ENCODE data around the gene CEP164.

The CEP164 gene

DNA sequence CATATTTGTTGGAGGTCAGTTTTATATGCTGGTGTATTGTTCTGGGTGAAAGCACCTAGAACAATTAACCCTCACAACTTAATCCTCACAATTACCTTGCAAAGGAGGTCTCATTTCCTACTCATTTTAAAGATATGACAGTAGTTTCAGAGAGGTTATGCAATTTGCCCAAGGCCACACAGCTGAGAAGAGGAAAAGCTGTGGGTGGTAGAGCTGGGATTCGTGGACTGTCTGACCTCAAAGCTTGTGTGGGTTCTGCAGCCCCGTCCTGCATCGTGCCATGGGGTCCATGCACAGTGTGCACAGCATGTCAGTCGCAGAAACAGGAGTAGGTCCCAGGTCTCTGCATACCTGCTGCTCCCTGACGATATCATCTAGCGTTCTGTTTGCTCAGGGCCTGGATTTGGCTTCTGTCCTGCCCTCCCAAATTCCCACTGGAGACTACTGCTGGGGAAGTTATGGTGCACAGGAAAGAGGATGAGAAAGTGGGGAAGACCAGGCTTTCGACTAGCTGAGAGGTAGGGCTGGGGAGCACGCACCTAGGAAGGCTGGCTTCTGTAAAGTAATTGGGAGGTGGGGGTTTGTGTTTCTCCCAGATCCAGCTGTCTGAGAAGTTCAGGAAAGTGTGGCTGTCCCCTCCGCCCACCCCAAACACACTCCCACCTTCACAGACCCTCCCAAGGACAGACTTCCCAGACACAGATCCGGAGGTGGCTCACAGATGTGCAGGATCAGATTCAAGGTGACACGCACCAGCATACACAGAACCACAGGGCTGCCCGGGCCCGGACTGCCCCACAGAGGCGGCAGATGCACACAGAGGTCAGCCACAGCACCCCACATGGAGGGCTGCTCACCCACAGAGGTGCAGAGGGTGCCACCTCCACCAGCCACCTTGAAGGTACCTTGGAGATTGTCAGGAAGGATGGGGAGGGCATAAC lies 13.6 kb upstream of the CEP164 start:
- no peak for TF ChIP-seq EZH2phosphoT487 (IDR thresholded peaks at IDR 0.05; ENCODE audit: low read depth)
- TF ChIP-seq, protein P1, sequence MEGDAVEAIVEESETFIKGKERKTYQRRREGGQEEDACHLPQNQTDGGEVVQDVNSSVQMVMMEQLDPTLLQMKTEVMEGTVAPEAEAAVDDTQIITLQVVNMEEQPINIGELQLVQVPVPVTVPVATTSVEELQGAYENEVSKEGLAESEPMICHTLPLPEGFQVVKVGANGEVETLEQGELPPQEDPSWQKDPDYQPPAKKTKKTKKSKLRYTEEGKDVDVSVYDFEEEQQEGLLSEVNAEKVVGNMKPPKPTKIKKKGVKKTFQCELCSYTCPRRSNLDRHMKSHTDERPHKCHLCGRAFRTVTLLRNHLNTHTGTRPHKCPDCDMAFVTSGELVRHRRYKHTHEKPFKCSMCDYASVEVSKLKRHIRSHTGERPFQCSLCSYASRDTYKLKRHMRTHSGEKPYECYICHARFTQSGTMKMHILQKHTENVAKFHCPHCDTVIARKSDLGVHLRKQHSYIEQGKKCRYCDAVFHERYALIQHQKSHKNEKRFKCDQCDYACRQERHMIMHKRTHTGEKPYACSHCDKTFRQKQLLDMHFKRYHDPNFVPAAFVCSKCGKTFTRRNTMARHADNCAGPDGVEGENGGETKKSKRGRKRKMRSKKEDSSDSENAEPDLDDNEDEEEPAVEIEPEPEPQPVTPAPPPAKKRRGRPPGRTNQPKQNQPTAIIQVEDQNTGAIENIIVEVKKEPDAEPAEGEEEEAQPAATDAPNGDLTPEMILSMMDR (IDR thresholded peaks at IDR 0.05; ENCODE audit: low read depth, low read length) = no peak
- H3K9me3 ChIP-seq (ENCODE audit: insufficient read depth, low read length) = no peaks in the 10 kb centered on the region
- H3K9ac ChIP-seq (ENCODE audit: low read length) = no peak overlapping the region
- H3K4me2 ChIP-seq (ENCODE audit: low read length) = no peak overlapping the region
- H3K79me2 ChIP-seq (ENCODE audit: low read length) = no peaks in the 10 kb centered on the region
- H3K4me1 ChIP-seq (ENCODE audit: low read length) = 0 out of 2 replicates have a peak, but pooled peaks cover 7% of the 10 kb centered on the region
- no peak overlapping the region for H3K27ac ChIP-seq (ENCODE audit: low read length)
- no peak overlapping the region for H2AFZ ChIP-seq (ENCODE audit: low read depth, low read length)
- H3K4me3 ChIP-seq (ENCODE audit: low read length) = no peak overlapping the region
- no peaks in the 10 kb centered on the region for H4K20me1 ChIP-seq (ENCODE audit: insufficient read depth, low read length)
- no peaks in the 10 kb centered on the region for H3K36me3 ChIP-seq (replicated peaks; ENCODE audit: low read depth, low read length)
- peaks cover 17% of the 10 kb centered on the region for H3K27me3 ChIP-seq (ENCODE audit: low read depth, low read length)

DNA sequence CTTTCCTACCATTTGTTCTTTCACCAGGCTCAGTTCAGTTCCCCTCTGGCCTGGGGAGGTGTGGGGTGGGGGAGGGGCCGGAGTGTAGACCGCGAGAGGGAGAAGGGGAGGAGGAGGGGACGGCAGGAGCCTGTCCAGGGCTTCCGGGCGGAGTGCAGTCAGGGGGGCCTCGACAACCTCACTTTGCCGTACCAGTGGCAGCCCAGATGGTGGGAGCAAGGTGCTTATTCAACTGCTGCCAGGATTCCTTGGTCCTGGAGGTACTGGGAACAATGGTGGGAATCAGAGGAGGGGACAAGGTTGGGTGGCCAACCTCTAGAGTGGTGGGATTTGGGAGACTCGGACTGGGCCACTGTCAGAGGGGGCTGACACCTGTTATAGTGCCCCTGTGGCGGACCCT lies 12.8 kb upstream of the CEP164 start:
- TF ChIP-seq, protein P1 (IDR thresholded peaks at IDR 0.05; ENCODE audit: low read depth, low read length) = no peak
- TF ChIP-seq EZH2phosphoT487 (IDR thresholded peaks at IDR 0.05; ENCODE audit: low read depth) = no peak
- no peak overlapping the region for H2AFZ ChIP-seq (ENCODE audit: low read depth, low read length)
- no peak overlapping the region for H3K4me3 ChIP-seq (ENCODE audit: low read length)
- peak overlapping the region; percentile 67 for H3K4me2 ChIP-seq (ENCODE audit: low read length)
- H4K20me1 ChIP-seq (ENCODE audit: insufficient read depth, low read length) = no peaks in the 10 kb centered on the region
- H3K9ac ChIP-seq (ENCODE audit: low read length) = no peak overlapping the region
- 0 out of 2 replicates have a peak, but pooled peaks cover 7% of the 10 kb centered on the region for H3K4me1 ChIP-seq (ENCODE audit: low read length)
- no peaks in the 10 kb centered on the region for H3K79me2 ChIP-seq (ENCODE audit: low read length)
- peaks cover 16% of the 10 kb centered on the region for H3K27me3 ChIP-seq (ENCODE audit: low read depth, low read length)
- H3K36me3 ChIP-seq (replicated peaks; ENCODE audit: low read depth, low read length) = no peaks in the 10 kb centered on the region
- H3K9me3 ChIP-seq (ENCODE audit: insufficient read depth, low read length) = no peaks in the 10 kb centered on the region
- no peak overlapping the region for H3K27ac ChIP-seq (ENCODE audit: low read length)

DNA sequence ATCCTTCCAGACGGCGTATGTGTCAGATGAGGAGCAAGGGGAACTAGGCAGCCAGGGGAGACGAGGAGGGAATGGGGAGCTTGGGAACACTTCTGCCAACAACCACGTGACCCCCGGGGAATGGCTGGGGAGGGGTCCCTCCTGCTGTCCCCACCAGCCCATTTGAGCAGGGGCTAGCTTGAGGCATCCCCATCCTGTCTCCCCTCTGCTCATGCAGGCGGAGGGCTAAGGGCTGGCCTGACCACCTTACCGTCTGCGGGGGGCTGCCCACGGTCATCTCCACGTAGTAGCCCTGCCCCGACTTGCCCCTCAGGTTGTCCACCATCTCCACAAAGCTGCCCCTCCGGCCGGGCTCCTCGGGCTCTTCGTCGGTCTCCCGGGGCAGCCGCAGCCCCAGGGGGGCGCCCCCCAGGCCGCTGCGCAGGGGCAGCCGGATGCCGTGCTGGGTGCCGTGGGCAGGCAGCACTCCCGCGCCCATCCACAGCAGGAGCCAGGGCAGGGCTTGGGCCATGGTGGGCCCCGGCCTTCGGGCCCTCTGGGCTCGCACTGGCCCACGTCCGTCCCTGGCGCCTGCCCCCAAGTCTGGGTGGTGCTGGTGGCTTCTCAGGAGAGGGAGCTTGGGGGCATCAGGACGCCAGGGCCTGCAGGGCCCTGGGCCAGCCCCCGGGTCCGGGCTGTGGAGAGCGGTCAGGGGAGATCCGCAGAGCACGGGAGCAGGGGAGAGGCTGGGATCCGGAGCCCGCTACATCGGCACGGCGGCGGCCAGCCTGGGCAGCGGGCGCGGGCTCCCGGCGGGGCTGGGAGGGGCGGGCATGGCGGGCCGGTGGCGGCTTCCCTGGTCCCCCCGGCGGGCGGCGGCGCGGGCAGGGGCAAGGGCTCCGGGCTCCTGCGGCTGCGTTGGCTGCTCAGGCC lies 12.1 kb upstream of the CEP164 start:
- Histone ChIP-seq H3K79me2 (ENCODE audit: low read length) (no peaks in the 10 kb centered on the region), H4K20me1 (ENCODE audit: insufficient read depth, low read length) (no peaks in the 10 kb centered on the region), H3K27me3 (ENCODE audit: low read depth, low read length) (peaks cover 16% of the 10 kb centered on the region), H3K27ac (ENCODE audit: low read length) (no peak overlapping the region), H3K4me1 (ENCODE audit: low read length) (0 out of 2 replicates have a peak, but pooled peaks cover 7% of the 10 kb centered on the region), H3K4me3 (ENCODE audit: low read length) (peak overlapping the region; percentile 74), H2AFZ (ENCODE audit: low read depth, low read length) (no peak overlapping the region), H3K4me2 (ENCODE audit: low read length) (peak overlapping the region; percentile 67), H3K36me3 (replicated peaks; ENCODE audit: low read depth, low read length) (no peaks in the 10 kb centered on the region), H3K9ac (ENCODE audit: low read length) (peak overlapping the region; percentile 48; the same call in 1 of the 2 replicates), H3K9me3 (ENCODE audit: insufficient read depth, low read length) (no peaks in the 10 kb centered on the region)
- TF ChIP-seq, protein P1 (IDR thresholded peaks at IDR 0.05; ENCODE audit: low read depth, low read length) = no peak
- no peak for TF ChIP-seq EZH2phosphoT487 (IDR thresholded peaks at IDR 0.05; ENCODE audit: low read depth)

Measured in OCI-LY3 (cell line).